ENCODE results near the gene PTPRF.

- TF ChIP-seq POLR2A (IDR thresholded peaks at IDR 0.05; ENCODE audit: low read depth, low read length) (no peak), POLR2AphosphoS5 (IDR thresholded peaks at IDR 0.05; ENCODE audit: low read depth, low read length) (no peak)
These were observed 88.0 kb downstream of the PTPRF start for GRCh38 chr1:43618521-43619313.
